ENCODE results near the gene IGF1R.

Gene IGF1R

DNA sequence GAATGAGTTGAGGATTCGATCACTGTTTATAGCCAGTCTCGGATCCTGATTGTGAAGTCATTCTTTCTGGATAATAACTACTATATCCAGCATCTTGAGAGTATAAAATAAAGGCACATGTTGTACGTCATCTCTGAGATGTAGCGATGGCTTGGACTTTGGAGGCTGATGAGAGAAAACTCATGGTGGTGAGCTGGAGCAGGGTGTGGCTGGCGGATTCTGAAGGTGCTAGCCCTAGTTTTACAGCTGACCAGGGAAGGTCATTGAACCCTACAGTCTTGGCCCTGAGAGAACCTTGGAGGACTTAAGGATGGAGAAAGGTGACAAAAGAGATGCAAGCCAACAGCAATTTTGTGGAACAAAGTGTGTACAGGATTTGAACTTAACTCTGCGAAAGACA, 153.8 kb downstream of the IGF1R start:
- no peak for DNase-seq

DNA sequence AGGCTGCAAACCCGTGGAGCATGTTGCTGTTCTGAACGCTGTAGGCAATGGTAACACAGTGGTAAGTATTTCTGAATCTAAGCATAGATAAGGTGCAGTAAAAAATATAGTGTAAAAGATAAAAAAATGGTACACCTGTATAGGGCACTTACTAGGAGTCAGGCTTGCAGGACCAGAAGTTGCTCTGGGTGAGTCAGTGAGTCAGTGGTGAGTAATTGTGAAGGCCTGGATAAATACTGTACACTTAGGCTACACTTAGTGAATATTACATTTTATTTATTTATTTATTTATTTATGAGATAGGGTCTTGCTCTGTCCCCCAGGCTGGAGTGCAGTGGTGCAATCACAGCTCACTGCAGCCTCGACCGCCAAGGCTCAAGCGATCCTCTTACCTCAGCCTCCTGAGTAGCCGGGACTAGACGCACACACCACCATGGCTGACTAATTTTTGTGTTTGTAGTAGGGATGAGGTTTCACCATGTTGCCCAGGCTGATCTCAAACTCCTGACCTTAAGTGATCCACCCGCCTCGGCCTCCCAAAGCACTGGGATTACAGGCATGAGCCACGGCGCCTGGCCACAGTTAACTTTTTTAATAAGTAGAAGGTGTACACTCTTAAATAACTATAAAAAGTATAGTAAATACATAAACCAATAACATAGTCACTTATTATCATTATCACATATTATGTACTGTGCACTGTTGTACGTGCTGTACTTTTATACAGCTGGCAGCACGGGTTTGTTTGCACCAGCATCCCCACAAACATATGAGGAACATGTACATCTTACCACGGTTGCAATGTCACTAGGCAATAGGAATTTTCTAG, 155.1 kb downstream of the IGF1R start:
- no peak for DNase-seq

DNA sequence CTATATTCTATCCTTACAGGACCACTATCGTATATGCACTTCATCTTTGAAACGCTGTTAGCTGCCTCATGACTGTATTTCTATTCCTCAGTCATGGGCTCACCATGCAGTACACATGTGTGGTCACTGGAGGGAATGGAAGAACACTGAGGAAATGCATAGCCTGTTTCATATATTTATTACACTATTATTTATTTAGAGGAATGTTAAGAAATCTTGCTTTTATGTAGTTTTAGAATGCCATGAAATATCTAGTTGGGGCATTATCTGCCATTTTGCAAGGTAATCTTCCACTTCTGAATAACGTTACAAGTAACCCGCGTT, 155.7 kb downstream of the IGF1R start:
- no peak for DNase-seq

DNA sequence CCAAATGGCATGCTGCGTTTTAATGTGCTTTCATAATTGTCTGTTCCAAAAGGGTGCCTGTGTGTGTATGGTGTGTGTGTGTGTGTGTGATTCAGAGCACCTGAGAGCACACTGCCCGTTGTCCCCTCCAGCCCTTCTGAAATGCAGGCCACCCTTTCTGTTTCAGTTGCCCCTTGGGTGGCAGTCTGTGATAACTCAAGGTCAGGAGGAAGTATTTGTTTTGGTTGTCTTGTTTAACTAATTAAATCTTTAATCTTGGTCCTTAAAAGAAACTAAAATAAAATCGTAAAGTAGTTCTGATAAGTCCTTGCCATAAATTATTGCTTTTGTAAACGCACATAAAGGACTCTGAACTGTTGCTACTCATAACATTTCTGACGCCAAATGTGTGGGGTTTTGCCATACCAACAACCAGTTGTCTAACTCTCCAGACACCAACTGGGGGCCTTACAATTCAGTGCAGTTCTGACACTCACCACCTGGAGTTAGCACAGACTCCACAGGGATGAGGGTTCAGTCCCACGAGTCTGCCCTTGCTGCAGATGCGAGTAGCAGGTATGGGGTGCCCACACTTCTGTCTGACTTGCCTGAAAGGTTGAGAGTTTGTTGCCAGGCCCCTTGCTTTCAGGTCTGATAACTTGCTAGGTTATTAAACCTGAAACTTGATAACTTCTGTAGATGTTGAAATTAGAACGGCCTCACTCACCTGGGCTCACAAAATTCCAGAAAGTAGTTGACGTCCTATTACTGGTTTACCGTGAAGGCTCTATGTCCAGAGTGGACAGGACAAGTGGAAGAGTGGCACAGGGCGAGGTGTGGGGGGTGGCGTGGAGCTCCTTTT, 157.3 kb downstream of the IGF1R start:
- no peak for DNase-seq

DNA sequence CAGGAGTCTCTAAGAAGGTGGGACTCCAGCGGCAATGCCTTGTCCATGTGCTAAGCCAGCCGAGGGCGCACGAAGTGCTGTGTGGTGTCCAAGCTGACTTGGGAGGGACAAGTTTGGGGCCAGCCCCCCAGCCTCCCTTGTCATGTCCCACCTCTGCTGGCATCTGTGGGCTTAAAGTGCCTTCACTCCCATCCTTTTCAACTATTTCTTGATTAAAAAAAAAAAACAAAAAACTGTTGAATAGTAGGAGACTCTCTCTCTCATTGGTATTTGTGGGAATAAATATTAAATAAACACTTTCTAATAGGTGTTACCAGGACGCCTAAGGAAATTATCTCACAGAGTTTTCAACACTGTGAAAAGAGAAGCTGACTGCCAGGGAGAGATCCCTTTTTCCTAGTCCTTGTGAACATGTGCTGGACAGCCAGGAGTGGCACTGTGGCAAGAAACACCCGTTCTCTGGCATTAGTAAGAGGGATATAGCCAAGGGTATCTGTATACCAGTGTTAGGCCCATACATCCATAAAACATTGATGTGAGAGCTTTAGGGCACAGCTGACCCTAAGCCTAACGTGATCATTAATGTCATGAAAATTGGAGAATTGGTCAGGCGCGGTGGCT, 158.0 kb downstream of the IGF1R start:
- no peak for DNase-seq

GRCh38 chr15:98807262-98807661, 158.9 kb downstream of the IGF1R start:
- no peak for DNase-seq

- DNase-seq: no peak
Measured at GRCh38 chr15:98809273-98809672, 160.9 kb downstream of the IGF1R start.

DNA sequence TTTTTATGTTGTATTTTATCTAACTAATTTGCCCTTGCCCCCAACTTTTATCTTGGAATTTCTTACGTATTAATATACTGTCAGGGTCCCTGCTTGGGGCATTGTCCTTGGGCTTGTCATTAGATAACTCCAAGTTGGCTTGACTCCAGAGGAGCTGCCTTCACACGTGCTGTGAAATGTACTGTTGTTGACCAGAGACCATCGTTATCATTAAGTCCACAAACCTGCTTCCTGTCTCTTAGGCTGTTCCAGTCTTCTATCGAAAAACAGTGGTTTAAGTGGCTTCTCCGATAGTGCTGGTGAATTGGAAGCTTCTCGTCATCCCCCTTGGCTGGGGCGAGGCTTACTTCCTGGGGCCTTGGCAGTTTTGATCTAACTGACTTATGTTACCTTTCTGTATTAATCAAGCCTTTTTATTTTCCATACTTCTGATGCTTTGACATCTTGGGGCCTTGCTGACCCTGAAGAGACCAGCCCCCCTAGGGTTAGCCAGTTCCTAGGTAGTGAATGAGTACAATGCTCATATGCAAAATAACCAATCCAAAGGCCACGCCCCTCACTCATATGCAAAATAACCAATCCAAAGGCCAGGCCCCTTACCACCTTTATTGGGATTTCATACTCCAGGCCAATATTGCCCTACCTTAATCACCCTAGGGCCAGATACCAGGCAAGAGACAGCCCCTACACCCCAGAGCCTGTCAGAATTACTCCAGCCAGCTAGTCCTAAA, 164.5 kb downstream of the IGF1R start:
- no peak for DNase-seq

GRCh38 chr15:98813951-98814350, 165.6 kb downstream of the IGF1R start:
- DNase-seq: no peak

GRCh38 chr15:98815207-98815606, 166.9 kb downstream of the IGF1R start:
- DNase-seq: no peak

DNA sequence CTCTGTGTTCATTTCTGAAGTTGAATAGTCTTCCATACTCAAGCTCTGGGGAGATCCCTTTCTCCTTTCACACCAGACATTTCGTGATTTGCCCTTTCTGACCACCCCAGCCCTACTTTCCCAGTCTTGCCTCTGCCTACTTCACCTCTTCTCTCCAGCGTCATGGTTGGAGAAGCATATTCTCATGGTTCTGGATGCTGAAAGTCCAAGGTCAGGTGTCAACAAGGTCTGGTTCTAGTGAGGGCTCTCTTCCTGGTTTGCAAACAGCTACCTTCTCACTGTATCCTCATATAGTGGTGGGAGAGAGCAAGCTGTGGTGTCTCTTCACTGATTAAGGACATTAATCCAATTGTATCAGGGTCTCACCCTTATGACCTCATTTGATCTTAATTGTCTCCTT, 169.4 kb downstream of the IGF1R start:
- DNase-seq: no peak

- DNase-seq: no peak
Measured at GRCh38 chr15:98823012-98823458, 174.7 kb downstream of the IGF1R start.

DNA sequence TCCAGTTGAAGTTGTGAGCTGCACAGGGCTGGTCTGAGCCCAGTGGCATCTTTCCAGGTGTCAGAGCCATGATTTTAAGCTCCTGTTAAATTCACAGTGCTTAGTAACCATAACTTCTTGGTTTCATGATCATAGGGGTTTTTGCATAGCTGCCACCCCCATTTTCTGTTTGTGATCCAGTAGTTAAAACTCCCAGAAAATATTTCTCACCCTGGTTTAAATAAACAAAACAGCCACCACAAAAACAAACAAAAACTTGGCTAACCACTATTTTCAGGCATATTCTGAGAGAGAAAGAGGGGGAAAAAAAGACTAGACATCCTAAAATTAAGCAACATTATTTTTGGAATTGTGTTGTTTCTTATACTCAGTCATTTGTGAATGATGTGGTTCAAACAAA, 175.3 kb downstream of the IGF1R start:
- DNase-seq: no peak

- DNase-seq: no peak
Measured at GRCh38 chr15:98824595-98824994, 176.3 kb downstream of the IGF1R start.

DNA sequence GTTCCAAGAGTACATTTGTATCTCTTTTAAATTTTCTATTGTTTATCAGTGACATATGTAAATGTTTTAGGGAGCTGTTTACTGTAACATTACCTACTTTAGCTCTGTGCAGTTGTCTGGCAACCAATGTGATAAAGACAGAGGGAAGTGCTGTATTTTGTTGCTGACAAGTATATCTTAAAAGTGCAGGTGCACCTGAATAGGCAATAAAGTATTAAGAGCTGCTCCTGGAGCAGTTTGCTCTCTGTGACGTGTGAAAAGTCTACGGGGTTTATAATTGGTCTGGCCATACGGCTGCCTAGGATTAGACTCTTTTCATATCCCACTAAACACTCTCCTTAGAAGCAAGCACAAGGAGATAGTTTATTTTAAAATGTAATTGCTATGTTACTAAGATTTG, 178.3 kb downstream of the IGF1R start:
- DNase-seq: no peak

DNA sequence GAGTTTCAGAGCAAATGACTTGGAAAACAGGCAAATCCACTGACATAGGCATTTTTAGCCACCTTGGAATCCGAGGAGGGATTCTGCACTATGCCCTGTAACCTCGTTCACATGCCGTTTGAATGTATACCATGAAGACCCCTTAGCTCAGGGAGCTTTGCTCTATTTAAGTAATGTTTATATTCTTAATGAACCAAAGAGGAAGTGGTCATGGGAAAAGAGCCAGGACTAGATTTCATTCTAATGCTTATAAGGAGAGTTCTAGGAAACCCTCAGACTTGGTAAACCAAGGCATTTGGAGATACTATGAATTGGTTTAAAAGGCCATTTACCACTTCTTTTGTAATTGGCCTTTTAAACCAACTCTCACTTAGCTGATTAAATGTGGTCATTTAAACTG, 178.9 kb downstream of the IGF1R start:
- DNase-seq: no peak

DNA sequence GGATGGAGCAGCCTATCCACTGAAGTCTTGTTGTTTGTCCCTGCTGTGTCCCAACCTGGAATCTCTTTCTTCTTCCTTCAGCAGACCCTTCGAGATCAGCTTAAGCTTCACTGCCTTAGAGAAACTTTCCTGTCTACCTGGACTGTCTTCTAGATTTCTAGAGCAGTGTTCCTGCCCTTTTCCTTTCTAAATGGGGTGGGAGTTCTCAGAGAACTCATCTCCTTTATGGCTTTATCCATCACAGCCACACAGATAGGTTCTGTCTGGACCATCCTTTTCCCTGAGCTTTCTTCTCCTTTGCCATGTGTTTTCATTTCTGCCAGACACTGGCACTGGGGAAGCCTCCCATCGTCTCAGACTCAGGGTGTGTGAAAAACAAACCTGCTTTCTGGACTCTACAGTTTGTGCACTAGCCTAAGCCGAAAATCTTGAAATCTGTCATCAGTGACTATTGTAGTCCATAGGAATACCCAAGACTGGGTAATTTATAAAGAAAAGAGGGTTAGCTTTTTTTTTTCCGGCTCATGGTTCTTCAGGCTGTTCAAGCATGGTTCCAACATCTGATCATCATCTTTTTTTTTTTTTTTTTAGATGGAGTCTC, 181.8 kb downstream of the IGF1R start:
- DNase-seq: no peak

- no peak for DNase-seq
Measured at GRCh38 chr15:98834976-98835375, 186.6 kb downstream of the IGF1R start.

DNA sequence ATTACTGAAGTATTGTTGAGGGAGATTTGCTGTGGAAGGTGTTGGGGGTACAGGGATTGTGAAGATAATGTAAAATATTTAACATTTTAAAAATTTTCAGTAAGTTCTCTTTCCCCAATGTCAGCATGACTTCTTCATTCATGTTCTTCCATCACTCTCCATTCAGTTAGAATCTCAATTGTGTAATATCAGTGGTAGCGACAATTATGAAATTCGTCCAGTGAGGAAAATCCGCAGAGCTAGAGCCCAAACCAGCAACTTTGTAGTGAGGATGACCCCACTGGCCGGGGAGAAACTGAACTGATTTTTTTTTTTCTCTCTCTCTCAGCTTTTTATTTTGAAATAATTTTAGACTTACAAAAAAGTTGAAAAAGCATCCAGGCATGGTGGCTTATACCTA, 187.5 kb downstream of the IGF1R start:
- no peak for DNase-seq

DNA sequence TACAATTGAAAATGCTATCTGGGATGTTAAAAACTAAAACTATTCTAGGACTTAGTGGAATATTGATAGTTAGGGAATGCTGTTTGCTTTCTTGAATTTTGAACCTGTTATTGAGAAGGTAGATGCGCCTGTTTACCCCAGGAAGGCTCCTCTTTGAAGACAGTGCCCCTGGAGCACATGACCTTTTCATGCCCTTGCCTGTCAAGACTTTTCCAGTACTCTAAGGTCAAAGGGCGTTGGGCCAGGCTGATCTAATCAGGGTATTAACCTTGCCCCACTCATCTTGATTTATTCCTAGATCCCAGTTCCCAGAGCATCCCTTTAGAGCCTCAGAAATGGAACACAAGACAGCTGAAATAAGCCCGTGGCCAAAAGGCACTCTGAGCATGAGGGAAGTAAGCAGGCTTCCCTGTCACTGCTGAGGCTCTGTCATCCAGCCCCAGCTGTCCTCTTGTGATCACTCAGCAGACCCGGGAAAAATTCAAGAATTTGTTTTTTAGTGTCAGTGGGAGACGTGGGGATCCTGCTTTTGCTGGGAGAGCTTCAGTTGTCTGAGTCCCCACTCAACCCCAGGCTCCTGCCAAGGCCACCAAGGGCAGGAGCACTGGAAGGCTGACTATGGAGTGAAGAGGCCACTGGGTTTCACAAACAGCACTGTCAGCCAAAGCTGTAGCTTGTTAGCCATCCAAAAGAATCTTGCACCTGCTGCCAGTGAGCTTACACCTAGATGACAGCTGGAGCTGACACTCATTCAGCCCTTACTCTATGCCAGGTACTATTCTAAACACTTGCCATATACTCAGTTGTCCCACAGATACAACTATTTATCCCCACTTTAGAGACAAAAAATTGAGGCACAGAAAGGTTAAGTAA, 190.3 kb downstream of the IGF1R start:
- DNase-seq: no peak

DNA sequence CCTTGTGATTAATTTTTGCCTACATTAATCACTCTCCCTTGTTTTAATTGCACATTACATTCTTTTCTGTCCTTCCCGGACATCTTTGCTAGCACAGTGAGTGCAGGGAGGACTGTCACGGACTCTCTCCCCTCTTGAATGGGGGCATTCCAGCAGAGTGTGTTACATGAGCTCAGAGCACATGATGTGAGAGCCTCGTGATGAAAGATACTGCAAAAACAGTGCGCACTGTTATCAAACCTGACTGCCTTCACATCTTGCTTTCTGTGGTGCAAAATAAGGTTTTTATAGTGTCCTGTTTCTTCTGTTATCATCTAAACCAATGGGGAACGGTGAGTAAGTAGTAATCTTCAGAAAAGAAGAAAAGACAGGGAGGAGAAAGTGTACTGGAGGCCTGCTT, 191.7 kb downstream of the IGF1R start:
- no peak for DNase-seq
